Ovary (tissue), 3 donors: ENCODE data around the gene DMAC1.

ENCODE experiments used
- POLR2A ChIP-seq: fragments of 450-650 bp; IDR thresholded peaks from one replicate; pipeline ENCODE4 v1.6.1; 2017; ENCODE audit warnings: antibody characterized with exemption, mild to moderate bottlenecking, moderate library complexity
- TF ChIP-seq, protein P1 (sequence below), 3 donors: fragments of 450-650 bp in 2 of 3; fragments of 200-600 bp in 1 of 3; IDR thresholded peaks; one replicate each; pipeline versions ENCODE4 v1.5.1 to v1.8.0; 2016 to 2022; ENCODE audit warnings: antibody characterized with exemption in 3 of 3, mild to moderate bottlenecking in 1 of 3
- donor health status: DM: no; HTN: no; CAD: no.

DNA sequence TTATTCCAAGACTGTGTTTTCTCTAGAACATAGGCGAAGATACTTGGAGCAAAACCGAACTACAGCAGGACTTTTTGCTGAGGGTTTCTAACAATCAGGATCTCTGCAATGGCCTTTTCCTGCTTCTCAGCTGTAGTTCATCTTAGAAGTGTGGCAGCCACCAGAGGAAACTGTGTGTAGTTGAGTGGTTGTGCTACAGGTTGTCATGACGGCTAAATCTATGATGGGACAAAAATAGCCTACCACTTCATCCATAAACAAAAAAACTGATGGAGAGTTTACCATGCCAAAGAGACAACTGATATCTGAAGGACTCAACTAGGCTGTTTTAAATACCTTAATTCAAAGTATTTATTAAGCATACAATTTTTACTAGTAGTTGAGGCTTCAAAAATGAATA is 28.2 kb upstream of the DMAC1 start:
- no peak for TF ChIP-seq POLR2A
- TF ChIP-seq, protein P1, sequence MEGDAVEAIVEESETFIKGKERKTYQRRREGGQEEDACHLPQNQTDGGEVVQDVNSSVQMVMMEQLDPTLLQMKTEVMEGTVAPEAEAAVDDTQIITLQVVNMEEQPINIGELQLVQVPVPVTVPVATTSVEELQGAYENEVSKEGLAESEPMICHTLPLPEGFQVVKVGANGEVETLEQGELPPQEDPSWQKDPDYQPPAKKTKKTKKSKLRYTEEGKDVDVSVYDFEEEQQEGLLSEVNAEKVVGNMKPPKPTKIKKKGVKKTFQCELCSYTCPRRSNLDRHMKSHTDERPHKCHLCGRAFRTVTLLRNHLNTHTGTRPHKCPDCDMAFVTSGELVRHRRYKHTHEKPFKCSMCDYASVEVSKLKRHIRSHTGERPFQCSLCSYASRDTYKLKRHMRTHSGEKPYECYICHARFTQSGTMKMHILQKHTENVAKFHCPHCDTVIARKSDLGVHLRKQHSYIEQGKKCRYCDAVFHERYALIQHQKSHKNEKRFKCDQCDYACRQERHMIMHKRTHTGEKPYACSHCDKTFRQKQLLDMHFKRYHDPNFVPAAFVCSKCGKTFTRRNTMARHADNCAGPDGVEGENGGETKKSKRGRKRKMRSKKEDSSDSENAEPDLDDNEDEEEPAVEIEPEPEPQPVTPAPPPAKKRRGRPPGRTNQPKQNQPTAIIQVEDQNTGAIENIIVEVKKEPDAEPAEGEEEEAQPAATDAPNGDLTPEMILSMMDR (IDR thresholded peaks at IDR 0.05), result no peak
